Right lobe of liver (tissue), 4 donors: ENCODE results near the gene HIVEP2.

ENCODE experiments used
- POLR2A ChIP-seq: fragments of 450-650 bp; IDR thresholded peaks from one replicate; pipeline ENCODE4 v1.6.1; 2017; ENCODE audit warnings: antibody characterized with exemption, mild to moderate bottlenecking
- TF ChIP-seq, protein P1 (sequence below), 4 donors: fragments of 200-600 bp in 3 of 4; fragments of 450-650 bp in 1 of 4; IDR thresholded peaks; one replicate each; pipeline versions ENCODE4 v1.5.1 to v1.8.0; 2016 to 2022; ENCODE audit warnings: antibody characterized with exemption in 4 of 4, mild to moderate bottlenecking in 2 of 4
- donor health status: DM: no; HTN: no; CAD: no.
- donor health status: DM: no; HTN: no; CAD: no.
- donor health status: DM: no; HTN: yes; CAD: no.

DNA sequence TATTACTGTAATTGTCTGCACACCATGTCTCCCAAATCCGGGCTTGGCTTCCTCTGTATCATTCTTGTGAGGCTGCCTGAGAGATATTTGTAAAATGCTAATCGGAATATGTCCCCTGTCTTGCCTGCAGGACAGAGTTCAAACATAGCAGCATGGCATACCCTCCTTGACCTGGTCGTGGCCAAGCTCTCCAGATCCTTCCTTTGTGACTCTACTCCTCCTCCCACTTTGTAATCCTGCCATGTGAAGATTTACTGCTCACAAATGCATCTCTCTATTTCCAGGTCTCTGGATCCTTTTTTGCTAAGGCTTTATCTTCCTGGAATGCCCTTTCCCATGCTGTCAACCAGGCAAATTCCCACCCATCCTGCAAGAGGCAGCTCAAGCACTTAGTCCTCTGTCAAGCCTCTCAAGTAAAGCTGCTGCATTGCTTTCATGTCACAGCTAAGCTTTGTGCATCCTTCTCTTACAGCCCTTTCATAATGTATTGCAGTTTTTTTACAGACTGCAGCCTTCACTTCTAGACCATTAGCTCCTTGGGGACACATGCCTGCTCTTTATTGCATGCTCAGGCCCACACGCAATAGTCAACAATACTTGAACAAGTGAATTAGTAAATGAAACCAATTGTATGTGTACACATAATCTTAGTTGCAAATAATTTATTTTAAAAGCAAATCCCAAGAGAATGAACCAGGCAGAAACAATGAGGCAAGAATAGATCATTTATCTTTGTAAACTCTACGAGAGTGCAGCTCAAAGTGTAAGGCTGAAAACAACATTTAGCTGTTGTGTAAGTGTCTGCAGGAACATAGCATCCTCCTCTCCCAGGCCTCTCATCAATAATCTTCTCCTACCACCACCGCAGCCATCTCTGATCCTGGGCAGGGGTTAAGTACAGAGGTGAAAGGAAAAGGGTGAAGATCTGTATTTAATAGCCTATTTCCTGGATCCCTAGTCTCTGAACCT is 45.8 kb downstream of the HIVEP2 start:
- TF ChIP-seq, protein P1, sequence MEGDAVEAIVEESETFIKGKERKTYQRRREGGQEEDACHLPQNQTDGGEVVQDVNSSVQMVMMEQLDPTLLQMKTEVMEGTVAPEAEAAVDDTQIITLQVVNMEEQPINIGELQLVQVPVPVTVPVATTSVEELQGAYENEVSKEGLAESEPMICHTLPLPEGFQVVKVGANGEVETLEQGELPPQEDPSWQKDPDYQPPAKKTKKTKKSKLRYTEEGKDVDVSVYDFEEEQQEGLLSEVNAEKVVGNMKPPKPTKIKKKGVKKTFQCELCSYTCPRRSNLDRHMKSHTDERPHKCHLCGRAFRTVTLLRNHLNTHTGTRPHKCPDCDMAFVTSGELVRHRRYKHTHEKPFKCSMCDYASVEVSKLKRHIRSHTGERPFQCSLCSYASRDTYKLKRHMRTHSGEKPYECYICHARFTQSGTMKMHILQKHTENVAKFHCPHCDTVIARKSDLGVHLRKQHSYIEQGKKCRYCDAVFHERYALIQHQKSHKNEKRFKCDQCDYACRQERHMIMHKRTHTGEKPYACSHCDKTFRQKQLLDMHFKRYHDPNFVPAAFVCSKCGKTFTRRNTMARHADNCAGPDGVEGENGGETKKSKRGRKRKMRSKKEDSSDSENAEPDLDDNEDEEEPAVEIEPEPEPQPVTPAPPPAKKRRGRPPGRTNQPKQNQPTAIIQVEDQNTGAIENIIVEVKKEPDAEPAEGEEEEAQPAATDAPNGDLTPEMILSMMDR (IDR thresholded peaks at IDR 0.05), result no peak
- no peak for TF ChIP-seq POLR2A
